H1 (cell line): ENCODE measurements around the gene ADCY2. TPM values are rescaled to one million over a fixed set of nuclear protein-coding genes. Genes with fewer than 3 reads are reported as not detected.

ENCODE experiments used
- CTCF ChIA-PET: fragments of 300-600 bp; sonication (Branson Sonifier 250); formaldehyde crosslinking; loops from one replicate; lab custom pipeline; 2021; ENCODE audit not compliant: partially characterized antibody; lab: Charles Lee
- POLR2A ChIA-PET: fragments of 300-600 bp; sonication (Branson Sonifier 250); formaldehyde crosslinking; loops from one replicate; lab custom pipeline; 2021; ENCODE audit warnings: inconsistent platforms; ENCODE audit not compliant: partially characterized antibody; lab: Charles Lee
- DNase-seq, 2 experiments: peaks; one replicate each; pipeline versions ENCODE4 v3.0.0 to v3.0.0-alpha.2; 2010 to 2022; ENCODE audit warnings: low spot score in 2 of 2, low read depth in 1 of 2, mixed read lengths in 1 of 2
- FAIRE-seq: peaks from 2 replicates; lab custom pipeline; 2011; peaks lifted over from hg19 to GRCh38; lab: Jason Lieb, UNC
- H2AFZ ChIP-seq: 2 replicates; pipeline ENCODE4 v1.8.1; 2012; ENCODE audit warnings: low read length, inconsistent platforms
- H2AK5ac ChIP-seq: 2 replicates; pipeline ENCODE4 v1.6.1; 2013; ENCODE audit warnings: low read depth, low read length
- H2BK120ac ChIP-seq: replicated peaks from 2 replicates; pipeline ENCODE3; 2013; ENCODE audit warnings: low read depth, low read length, inconsistent platforms
- H2BK12ac ChIP-seq: 2 replicates; pipeline ENCODE4 v1.6.1; 2013; ENCODE audit warnings: low read depth, low read length
- H2BK15ac ChIP-seq: 2 replicates; pipeline ENCODE4 v1.6.1; 2013; ENCODE audit warnings: low read length
- H2BK20ac ChIP-seq: 2 replicates; pipeline ENCODE4 v1.6.1; 2013; ENCODE audit warnings: low read length
- H2BK5ac ChIP-seq: 2 replicates; pipeline ENCODE4 v1.6.1; 2013; ENCODE audit warnings: low read depth, low read length
- H3K14ac ChIP-seq: 2 replicates; pipeline ENCODE4 v1.6.1; 2013; ENCODE audit warnings: inconsistent platforms; ENCODE audit not compliant: insufficient read length
- H3K18ac ChIP-seq: 2 replicates; pipeline ENCODE4 v1.6.1; 2013; ENCODE audit warnings: low read length; ENCODE audit errors: extremely low read depth
- H3K23ac ChIP-seq: 2 replicates; pipeline ENCODE4 v1.6.1; 2013; ENCODE audit warnings: inconsistent platforms; ENCODE audit not compliant: insufficient read length
- H3K23me2 ChIP-seq: 2 replicates; pipeline ENCODE4 v1.6.1; 2013; ENCODE audit warnings: low read depth, low read length
- H3K27ac ChIP-seq: 2 replicates; pipeline ENCODE4 v1.6.1; 2011; ENCODE audit warnings: low read depth, low read length, inconsistent platforms
- H3K27me3 ChIP-seq, 4 experiments: replicated peaks in 1 of 4; 1 replicate in 1 of 4; 2 replicates in 3 of 4; pipeline versions ENCODE4 v1.6.1 to v1.8.1; 2011 to 2013; ENCODE audit warnings: low read length in 3 of 4, mild to moderate bottlenecking in 3 of 4, inconsistent platforms in 2 of 4, mixed read lengths in 2 of 4, moderate library complexity in 1 of 4; ENCODE audit not compliant: control insufficient read depth in 3 of 4, insufficient read depth in 3 of 4; ENCODE audit errors: extremely low read depth in 1 of 4
- H3K36me3 ChIP-seq, 4 experiments: 2 replicates each; pipeline versions ENCODE4 v1.6.1 to v1.8.1; 2011 to 2013; ENCODE audit warnings: mild to moderate bottlenecking in 4 of 4, low read length in 3 of 4, moderate library complexity in 2 of 4, control low read depth in 1 of 4, inconsistent platforms in 1 of 4; ENCODE audit not compliant: insufficient read depth in 4 of 4, control insufficient read depth in 2 of 4
- H3K4ac ChIP-seq: replicated peaks from 2 replicates; pipeline ENCODE3; 2013; ENCODE audit warnings: low read length, low read depth, mixed read lengths, inconsistent platforms; ENCODE audit not compliant: insufficient read length
- H3K4me1 ChIP-seq, 4 experiments: replicated peaks in 1 of 4; 1 replicate in 1 of 4; 2 replicates in 3 of 4; pipeline versions ENCODE4 v1.6.1 to v1.8.1; 2011 to 2013; ENCODE audit warnings: low read length in 3 of 4, inconsistent platforms in 2 of 4, mixed read lengths in 1 of 4; ENCODE audit not compliant: insufficient read depth in 4 of 4, control insufficient read depth in 3 of 4
- H3K4me2 ChIP-seq, 2 experiments: 2 replicates each; pipeline versions ENCODE4 v1.6.1 to v1.8.1; 2011 to 2013; ENCODE audit warnings: low read depth in 2 of 2, low read length in 2 of 2, control low read depth in 1 of 2, inconsistent platforms in 1 of 2, mild to moderate bottlenecking in 1 of 2; ENCODE audit not compliant: insufficient read depth in 1 of 2
- H3K4me3 ChIP-seq, 4 experiments: fragments of 200-600, 300-600 bp in 1 of 4; sonication (generic), shearing (Covaris generic), sonication (Bioruptor Twin) in 1 of 4; 2 replicates each; pipeline versions ENCODE4 v1.5.1 to v1.8.1; 2011 to 2016; ENCODE audit warnings: low read length in 4 of 4, low read depth in 3 of 4, control low read depth in 2 of 4, inconsistent platforms in 2 of 4, mild to moderate bottlenecking in 2 of 4, mixed read lengths in 1 of 4, moderate library complexity in 1 of 4; ENCODE audit not compliant: insufficient read depth in 2 of 4; ENCODE audit errors: extremely low read depth in 1 of 4
- H3K56ac ChIP-seq: replicated peaks from 2 replicates; pipeline ENCODE3; 2013; ENCODE audit warnings: low read depth, mild to moderate bottlenecking, mixed read lengths, low read length, inconsistent platforms; ENCODE audit not compliant: insufficient read length
- H3K79me1 ChIP-seq: 2 replicates; pipeline ENCODE4 v1.6.1; 2013; ENCODE audit warnings: low read depth, low read length, control low read depth
- H3K79me2 ChIP-seq, 2 experiments: 2 replicates each; pipeline versions ENCODE4 v1.6.1 to v1.8.1; 2012 to 2013; ENCODE audit warnings: low read length in 2 of 2, mild to moderate bottlenecking in 2 of 2, inconsistent platforms in 1 of 2; ENCODE audit not compliant: insufficient read depth in 2 of 2, control insufficient read depth in 1 of 2
- H3K9ac ChIP-seq, 4 experiments: replicated peaks in 1 of 4; 1 replicate in 1 of 4; 2 replicates in 3 of 4; pipeline versions ENCODE4 v1.6.1 to v1.8.1; 2011 to 2013; ENCODE audit warnings: low read depth in 3 of 4, low read length in 3 of 4, control low read depth in 2 of 4, mild to moderate bottlenecking in 2 of 4, moderate library complexity in 2 of 4, inconsistent platforms in 1 of 4; ENCODE audit errors: extremely low read depth in 1 of 4
- H3K9me3 ChIP-seq, 2 experiments: 2 replicates each; pipeline versions ENCODE4 v1.6.1 to v1.8.1; 2012 to 2013; ENCODE audit warnings: mild to moderate bottlenecking in 2 of 2, moderate library complexity in 2 of 2, control low read depth in 1 of 2, inconsistent platforms in 1 of 2, low read depth in 1 of 2, low read length in 1 of 2, mixed read lengths in 1 of 2; ENCODE audit not compliant: insufficient read depth in 2 of 2
- H4K20me1 ChIP-seq, 2 experiments: replicated peaks in 1 of 2; 2 replicates each; pipeline versions ENCODE3 to v1.8.1; 2011 to 2013; ENCODE audit warnings: inconsistent platforms in 2 of 2, low read length in 2 of 2, mild to moderate bottlenecking in 1 of 2; ENCODE audit not compliant: insufficient read depth in 2 of 2, control insufficient read depth in 1 of 2
- H4K5ac ChIP-seq: 2 replicates; pipeline ENCODE4 v1.6.1; 2013; ENCODE audit warnings: low read length, low read depth, mixed read lengths, inconsistent platforms; ENCODE audit not compliant: insufficient read length
- H4K8ac ChIP-seq: 2 replicates; pipeline ENCODE4 v1.8.0; 2013; ENCODE audit warnings: mild to moderate bottlenecking, moderate library complexity, low read length, inconsistent platforms; ENCODE audit not compliant: insufficient read depth; ENCODE audit errors: extremely low read depth
- H4K91ac ChIP-seq: replicated peaks from 2 replicates; pipeline ENCODE3; 2013; ENCODE audit warnings: low read length, mixed read lengths, inconsistent platforms; ENCODE audit not compliant: insufficient read length
- CBX5 ChIP-seq: fragments of 300-800, 300-1000 bp; sonication (generic); IDR thresholded peaks from 2 replicates; pipeline ENCODE4 v1.7.1; 2016; ENCODE audit warnings: antibody characterized with exemption, low read length, low read depth
- FOSL1 ChIP-seq: IDR thresholded peaks from 2 replicates; pipeline ENCODE4 v1.6.1; 2011; ENCODE audit warnings: mild to moderate bottlenecking, low read depth, low read length, moderate library complexity; ENCODE audit not compliant: insufficient read depth
- KDM4A ChIP-seq: IDR thresholded peaks from one replicate; pipeline ENCODE4 v1.7.1; 2012; ENCODE audit warnings: low read depth, mild to moderate bottlenecking, moderate library complexity, low read length, inconsistent platforms; ENCODE audit not compliant: severe bottlenecking
- NRF1 ChIP-seq: IDR thresholded peaks from 2 replicates; pipeline ENCODE4 v1.6.1; 2011; ENCODE audit warnings: mild to moderate bottlenecking, low read depth, low read length, improper control_type of control experiment
- PHF8 ChIP-seq: fragments of 200-600 bp; sonication (generic); conservative IDR thresholded peaks from 2 replicates; pipeline ENCODE4 v1.7.1; 2012; ENCODE audit warnings: low read depth, mild to moderate bottlenecking, inconsistent platforms, low read length, moderate library complexity
- RAD21 ChIP-seq, 2 experiments: IDR thresholded peaks in 1 of 2; conservative IDR thresholded peaks in 1 of 2; 2 replicates each; pipeline ENCODE4 v1.6.1; 2011; ENCODE audit warnings: low read depth in 2 of 2, low read length in 2 of 2, improper control_type of control experiment in 1 of 2, inconsistent platforms in 1 of 2, mild to moderate bottlenecking in 1 of 2, moderate library complexity in 1 of 2
- RBBP5 ChIP-seq: IDR thresholded peaks from 2 replicates; pipeline ENCODE4 v1.7.1; 2012; ENCODE audit warnings: low read depth, mild to moderate bottlenecking, inconsistent platforms, low read length, moderate library complexity, borderline replicate concordance
- SP2 ChIP-seq: IDR thresholded peaks from 2 replicates; pipeline ENCODE4 v1.6.1; 2012; ENCODE audit warnings: mild to moderate bottlenecking, low read length, inconsistent platforms
- WGBS, 2 experiments: shearing (Covaris generic) in 1 of 2; methylation state at CpG; one replicate each; pipeline versions ENCODE4 v1.1.6 to v1.1.7; 2013 to 2015; ENCODE audit warnings: low lambda C conversion rate in 2 of 2, mixed read lengths in 2 of 2, inconsistent platforms in 1 of 2, low coverage in 1 of 2, missing lambda C conversion rate in 1 of 2; ENCODE audit not compliant: insufficient replicate concordance in 2 of 2, insufficient coverage in 1 of 2, insufficient read length in 1 of 2; ENCODE audit errors: extremely low coverage in 1 of 2, missing lambda C conversion rate in 1 of 2; 5-methylcytosine and 5-hydroxymethylcytosine counted together
- polyA plus RNA-seq, 7 experiments: library from polyadenylated mRNA; depleted of rRNA in 3 of 7; stranded (reverse) in 5 of 7; unstranded in 2 of 7; fragments of >200 nt in 5 of 7; fragments of 200-250 nt in 2 of 7; gene quantifications; 1 replicate in 5 of 7; 2 replicates in 1 of 7; 4 replicates in 1 of 7; pipeline versions ENCODE4 v1.2.1 to v1.2.3, GENCODE V29; 2011 to 2013; ENCODE audit warnings: missing spikeins in 2 of 7, mixed read lengths in 2 of 7
- total RNA-seq: library from RNA; stranded (reverse); fragmentation: NEBNext Ultra II Directional; extraction: Animal tissue kit (Norgen Biotek cat#: 25700); gene quantifications from 2 replicates; pipeline ENCODE4 v1.2.1, GENCODE V29; 2021
- TF ChIP-seq, protein P1 (sequence below): IDR thresholded peaks from 2 replicates; pipeline ENCODE4 v1.6.1; 2012; ENCODE audit warnings: low read length, inconsistent platforms

The ADCY2 gene
- total and polyA plus RNA-seq, 2 of the 8 experiments (the other 6 are each of a cell fraction or from before 2014, with no cell fraction given), result 35.8 to 122 TPM

DNA sequence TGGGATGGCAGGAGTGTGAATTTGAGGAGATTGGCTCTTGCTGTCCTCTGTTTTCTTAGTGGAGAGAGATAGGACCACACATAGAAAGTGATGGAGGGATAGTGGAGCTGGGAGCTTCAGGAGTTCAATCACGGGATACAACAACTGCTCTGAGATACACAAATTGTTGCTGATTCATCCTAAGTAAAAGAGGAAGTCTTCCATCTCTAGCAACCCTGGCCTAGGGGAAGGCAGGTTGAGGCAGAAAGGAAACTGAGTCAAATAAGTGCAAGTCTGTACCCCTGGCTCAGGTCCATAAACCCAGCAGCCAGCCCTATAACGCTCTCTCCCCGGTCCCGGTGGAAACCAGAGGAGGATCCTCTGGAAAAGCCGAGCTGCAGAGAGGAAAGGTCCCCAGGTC, 97.7 kb downstream of the ADCY2 start:
- Histone ChIP-seq H3K79me1 (peaks cover 10% of the 10 kb centered on the region), H2AK5ac (no peak overlapping the region), H3K4ac (no peak overlapping the region), H2BK12ac (no peak overlapping the region), H3K9ac (no peak overlapping the region), H3K23me2 (no peaks in the 10 kb centered on the region), H3K18ac (0 out of 2 replicates have a peak overlapping the region, but pooled peaks have one; percentile 9), H3K4me2 (no peak overlapping the region; a peak in 1 of 4 replicates), H3K56ac (no peak overlapping the region), H3K23ac (no peak overlapping the region), H2BK5ac (no peak overlapping the region), H3K27ac (no peak overlapping the region), H3K27me3 (no peaks in the 10 kb centered on the region), H3K4me1 (peaks cover 3 to 18% (median 11%) of the 10 kb centered on the region in 4 experiments), H3K36me3 (peaks cover 0 to 6% (median 2%) of the 10 kb centered on the region in 4 experiments; a peak in 2 of 8 replicates), H3K79me2 (peaks cover 0 to 86% of the 10 kb centered on the region in 2 experiments; a peak in 3 of 4 replicates), H2BK20ac (no peak overlapping the region), H4K5ac (no peak overlapping the region), H4K91ac (no peak overlapping the region), H2BK15ac (no peak overlapping the region), H2BK120ac (no peak overlapping the region), H3K9me3 (no peaks in the 10 kb centered on the region; a peak in 1 of 4 replicates), H3K14ac (no peak overlapping the region), H4K20me1 (peaks cover 0 to 2% of the 10 kb centered on the region in 2 experiments), H3K4me3 (no peak overlapping the region), H4K8ac (no peak overlapping the region), H2AFZ (no peak overlapping the region)
- ChIA-PET CTCF (interaction anchor here (0.8 to 2.2 kb wide), 6 partner anchors 12 to 323 kb away, joined by 3 to 12 read pairs (median 4); no protein-coding TSS in a partner anchor), POLR2A (no interaction called here)
- DNase-seq, result no peak
- no peak for FAIRE-seq
- 83% methylated on average over 5 of the region's 5 CpGs; no CpG with 5 or more reads in 1 of the 2 experiments for WGBS, 2 experiments
- no peak for TF ChIP-seq RBBP5
- no peak for TF ChIP-seq RAD21 (IDR thresholded peaks at IDR 0.05 in 1 of 2, conservative IDR thresholded peaks at IDR 0.05 in 1 of 2; ENCODE audit: low read depth in 2 of 2, low read length in 2 of 2)
- no peak for TF ChIP-seq FOSL1
- no peak for TF ChIP-seq KDM4A
- TF ChIP-seq CBX5, result no peak
- TF ChIP-seq SP2, result no peak
- TF ChIP-seq, protein P1, sequence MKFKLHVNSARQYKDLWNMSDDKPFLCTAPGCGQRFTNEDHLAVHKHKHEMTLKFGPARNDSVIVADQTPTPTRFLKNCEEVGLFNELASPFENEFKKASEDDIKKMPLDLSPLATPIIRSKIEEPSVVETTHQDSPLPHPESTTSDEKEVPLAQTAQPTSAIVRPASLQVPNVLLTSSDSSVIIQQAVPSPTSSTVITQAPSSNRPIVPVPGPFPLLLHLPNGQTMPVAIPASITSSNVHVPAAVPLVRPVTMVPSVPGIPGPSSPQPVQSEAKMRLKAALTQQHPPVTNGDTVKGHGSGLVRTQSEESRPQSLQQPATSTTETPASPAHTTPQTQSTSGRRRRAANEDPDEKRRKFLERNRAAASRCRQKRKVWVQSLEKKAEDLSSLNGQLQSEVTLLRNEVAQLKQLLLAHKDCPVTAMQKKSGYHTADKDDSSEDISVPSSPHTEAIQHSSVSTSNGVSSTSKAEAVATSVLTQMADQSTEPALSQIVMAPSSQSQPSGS, result no peak
- no peak for TF ChIP-seq NRF1
- TF ChIP-seq PHF8, result no peak
